NCI-H2029 treated with DMSO at 0.1 percent for 48 hours (cell line): ENCODE data around the gene ARFRP1.

Source experiments
- DNase-seq: peaks from one replicate; lab custom pipeline; 2025; lab: John Stamatoyannopoulos, UW

ARFRP1 gene

GRCh38 chr20:63743210-63743970 is 35.6 kb upstream of the ARFRP1 start:
- no peak for DNase-seq

GRCh38 chr20:63742381-63743024 is 34.7 kb upstream of the ARFRP1 start:
- no peak for DNase-seq

GRCh38 chr20:63741676-63742380 is 34.1 kb upstream of the ARFRP1 start:
- no peak for DNase-seq

GRCh38 chr20:63741354-63741675 is 33.5 kb upstream of the ARFRP1 start:
- DNase-seq, result no peak

GRCh38 chr20:63740627-63741353 is 33.0 kb upstream of the ARFRP1 start:
- DNase-seq, result peak; percentile 10

GRCh38 chr20:63740070-63740626 is 32.4 kb upstream of the ARFRP1 start:
- DNase-seq, result no peak

GRCh38 chr20:63739130-63740069 is 31.6 kb upstream of the ARFRP1 start, which contains the start of gene SLC2A4RG:
TSS of gene SLC2A4RG (plus strand) at chr20:63739776. CDS start at chr20:63739913, 137 bp downstream.
- DNase-seq, result no peak

GRCh38 chr20:63738687-63739129 is 30.9 kb upstream of the ARFRP1 start:
- no peak for DNase-seq

GRCh38 chr20:63737945-63738686 is 30.3 kb upstream of the ARFRP1 start:
- no peak for DNase-seq

GRCh38 chr20:63737695-63737944 is 29.8 kb upstream of the ARFRP1 start:
- DNase-seq, result no peak

GRCh38 chr20:63736893-63737694 is 29.3 kb upstream of the ARFRP1 start:
- DNase-seq, result no peak

GRCh38 chr20:63735859-63736718 is 28.3 kb upstream of the ARFRP1 start, which contains the start of gene LIME1:
TSS of gene LIME1 (plus strand) at chr20:63736664. CDS start at chr20:63737550, 886 bp downstream.
- no peak for DNase-seq

- no peak for DNase-seq
Measured at GRCh38 chr20:63734946-63735858, 27.4 kb upstream of the ARFRP1 start.

- no peak for DNase-seq
Measured at GRCh38 chr20:63734111-63734945, 26.6 kb upstream of the ARFRP1 start.

- no peak for DNase-seq
Measured at GRCh38 chr20:63733579-63734081, 25.9 kb upstream of the ARFRP1 start.

GRCh38 chr20:63733117-63733516 is 25.3 kb upstream of the ARFRP1 start:
- DNase-seq, result no peak
